T-helper 17 cell (primary cell): Measurements from ENCODE around the gene SARNP. TPM values are rescaled to one million over a fixed set of nuclear protein-coding genes. Genes with fewer than 3 reads are reported as not detected.

Experiments
- ATAC-seq: fragments of 150-1000 bp; cut with Tn5 transposase; 2 replicates; pipeline ENCODE4 v1.10.0; 2021; ENCODE audit warnings: mild to moderate bottlenecking, moderate library complexity
- DNase-seq, 3 donors: peaks; one replicate each; pipeline versions ENCODE4 v3.0.0 to v3.0.0-alpha.2; 2020 to 2021
- H3K9me3 ChIP-seq: one replicate; pipeline ENCODE4 v1.7.0; 2013; ENCODE audit warnings: low read length, mild to moderate bottlenecking; ENCODE audit not compliant: control insufficient read depth, poor library complexity, severe bottlenecking
- H3K27ac Mint-ChIP-seq: one replicate; pipeline ENCODE4 v1.8.0; 2022; ENCODE audit warnings: mild to moderate bottlenecking, moderate library complexity, mixed read lengths
- H3K27me3 Mint-ChIP-seq: one replicate; pipeline ENCODE4 v1.8.0; 2022; ENCODE audit warnings: mixed read lengths
- H3K36me3 Mint-ChIP-seq: one replicate; pipeline ENCODE4 v1.8.0; 2022; ENCODE audit warnings: low read depth, mixed read lengths
- H3K4me1 Mint-ChIP-seq: one replicate; pipeline ENCODE4 v1.8.0; 2022; ENCODE audit warnings: mild to moderate bottlenecking, mixed read lengths
- H3K4me3 Mint-ChIP-seq: one replicate; pipeline ENCODE4 v1.8.0; 2022; ENCODE audit warnings: mild to moderate bottlenecking, moderate library complexity, mixed read lengths
- total RNA-seq, 4 donors: library from RNA in 2 of 4; stranded (reverse) in 2 of 4; gene quantifications; one replicate each; pipeline ENCODE4 v1.2.3 and lab custom pipeline; 2022 to 2026

The SARNP gene
- total RNA-seq, 2 donors from 2014 or later, result 37.3 to 38.5 TPM

DNA sequence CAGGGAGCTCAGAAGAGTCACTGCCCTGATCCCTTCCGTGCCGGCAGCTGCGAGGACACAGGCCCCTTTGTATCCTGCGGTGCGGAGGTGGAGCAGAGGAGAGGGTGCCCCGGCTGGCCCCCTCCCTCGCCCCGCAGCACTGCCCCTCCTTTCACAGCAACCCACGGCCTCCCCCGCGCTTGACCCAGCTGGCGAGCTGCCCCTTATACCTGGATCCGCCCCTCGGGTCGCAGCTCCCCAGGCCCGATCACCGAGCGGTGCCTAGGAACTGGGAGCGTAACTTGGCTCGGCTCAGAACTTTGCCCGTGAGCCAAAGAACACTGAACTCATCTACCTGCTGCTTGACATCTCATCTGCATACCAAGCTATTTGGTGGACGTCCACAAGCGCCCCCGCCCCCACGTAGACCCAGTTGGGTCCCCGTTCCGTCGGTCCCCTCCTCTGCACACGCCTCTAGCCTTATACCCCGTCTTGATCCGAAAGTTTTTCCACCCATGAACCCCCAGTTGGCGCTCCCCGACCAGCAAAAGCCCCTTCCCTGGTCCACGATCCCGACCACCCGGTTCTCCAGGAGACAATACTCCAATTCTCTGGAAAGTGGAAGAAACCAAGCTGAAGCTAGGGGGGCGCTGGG, 12.6 kb upstream of the SARNP start:
- no peaks in the 10 kb centered on the region for H3K9me3 ChIP-seq
- peaks cover 2% of the 10 kb centered on the region for H3K36me3 Mint-ChIP-seq
- no peaks in the 10 kb centered on the region for H3K27me3 Mint-ChIP-seq
- ATAC-seq, result peak; percentile 8
- peaks cover 34% of the 10 kb centered on the region for H3K4me1 Mint-ChIP-seq
- peak overlapping the region; percentile 95 for H3K27ac Mint-ChIP-seq
- peak overlapping the region; percentile 98 for H3K4me3 Mint-ChIP-seq
- peak in 1 of 3 donors; percentile 24 for DNase-seq

DNA sequence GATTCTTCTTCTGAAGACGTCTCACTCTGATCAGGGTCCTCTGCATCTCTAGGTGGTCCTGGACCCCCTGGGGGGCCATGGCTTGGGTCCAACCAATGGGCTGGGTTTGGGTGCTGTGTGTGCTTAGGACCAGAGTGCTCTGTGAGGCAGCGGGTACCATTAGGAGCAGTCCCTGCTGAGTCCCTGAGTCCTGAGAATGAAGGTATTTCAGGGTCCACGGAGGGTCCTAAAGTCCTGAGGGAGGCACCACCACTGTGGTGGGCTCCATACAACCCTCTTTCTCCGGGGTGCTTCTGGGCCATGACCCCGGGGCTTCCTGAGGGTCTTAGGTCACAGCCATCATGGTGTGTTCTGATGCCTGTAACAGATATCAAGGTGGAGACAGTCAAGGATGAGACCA, 10.8 kb upstream of the SARNP start:
- no peak for ATAC-seq
- peak overlapping the region; percentile 98 for H3K4me3 Mint-ChIP-seq
- no peaks in the 10 kb centered on the region for H3K9me3 ChIP-seq
- peaks cover 2% of the 10 kb centered on the region for H3K36me3 Mint-ChIP-seq
- DNase-seq, result no peak
- H3K4me1 Mint-ChIP-seq, result peaks cover 40% of the 10 kb centered on the region
- peak overlapping the region; percentile 95 for H3K27ac Mint-ChIP-seq
- H3K27me3 Mint-ChIP-seq, result no peaks in the 10 kb centered on the region

DNA sequence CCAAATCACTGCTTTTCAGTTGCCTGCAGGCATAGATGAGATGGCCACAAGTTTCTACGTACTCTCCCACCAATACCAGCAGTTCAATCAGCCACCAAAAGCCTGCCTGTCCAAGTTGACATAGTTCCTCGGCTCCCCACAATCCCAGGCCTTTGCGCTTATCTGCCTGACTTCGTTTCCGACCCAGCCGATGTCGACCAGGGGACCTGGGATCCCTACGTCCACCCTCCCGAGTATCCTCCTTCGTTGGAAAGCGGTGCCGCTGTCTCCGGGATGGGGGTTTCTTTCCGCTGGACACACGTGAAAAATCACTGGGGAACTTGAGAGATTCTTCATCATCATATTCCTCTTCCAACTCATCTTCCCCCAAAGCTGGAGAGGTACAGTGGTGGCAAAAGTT, 10.3 kb upstream of the SARNP start:
- Mint-ChIP-seq H3K4me1 (peaks cover 40% of the 10 kb centered on the region), H3K4me3 (peak overlapping the region; percentile 98), H3K36me3 (peaks cover 5% of the 10 kb centered on the region), H3K27me3 (no peaks in the 10 kb centered on the region), H3K27ac (peak overlapping the region; percentile 95)
- no peaks in the 10 kb centered on the region for H3K9me3 ChIP-seq
- ATAC-seq (no peak), DNase-seq (no peak)

GRCh38 chr12:55824726-55825125, 7.2 kb upstream of the SARNP start:
- H3K9me3 ChIP-seq, result no peaks in the 10 kb centered on the region
- no peak overlapping the region for H3K4me3 Mint-ChIP-seq
- ATAC-seq, result no peak
- peak overlapping the region; percentile 86 for H3K27ac Mint-ChIP-seq
- peaks cover 2% of the 10 kb centered on the region for H3K36me3 Mint-ChIP-seq
- H3K4me1 Mint-ChIP-seq, result peaks cover 24% of the 10 kb centered on the region
- H3K27me3 Mint-ChIP-seq, result no peaks in the 10 kb centered on the region
- DNase-seq, result no peak

DNA sequence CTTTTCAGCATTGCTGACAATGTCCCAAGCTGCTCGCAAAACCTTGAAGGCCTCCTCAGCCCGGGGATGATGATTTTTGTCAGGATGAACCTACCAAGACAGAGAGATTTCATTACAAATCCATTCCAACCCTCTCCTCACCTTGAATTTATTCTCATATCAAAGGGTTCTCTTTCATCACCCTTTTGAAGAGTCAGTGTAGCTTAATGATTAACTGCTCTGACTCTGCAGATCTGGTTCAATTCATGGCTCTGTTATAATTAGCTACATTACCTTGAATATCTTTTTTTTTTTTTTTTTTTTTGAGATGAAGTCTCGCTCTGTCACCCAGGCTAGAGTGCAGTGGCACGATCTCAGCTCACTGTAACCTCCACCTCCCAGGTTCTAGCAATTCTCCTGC, 5.9 kb upstream of the SARNP start:
- DNase-seq (no peak), ATAC-seq (no peak)
- peak overlapping the region; percentile 86 for H3K27ac Mint-ChIP-seq
- no peaks in the 10 kb centered on the region for H3K27me3 Mint-ChIP-seq
- peaks cover 28% of the 10 kb centered on the region for H3K4me1 Mint-ChIP-seq
- H3K36me3 Mint-ChIP-seq, result peaks cover 2% of the 10 kb centered on the region
- H3K4me3 Mint-ChIP-seq, result no peak overlapping the region
- no peaks in the 10 kb centered on the region for H3K9me3 ChIP-seq

GRCh38 chr12:55822228-55822627, 4.7 kb upstream of the SARNP start:
- peaks cover 16% of the 10 kb centered on the region for H3K4me1 Mint-ChIP-seq

DNA sequence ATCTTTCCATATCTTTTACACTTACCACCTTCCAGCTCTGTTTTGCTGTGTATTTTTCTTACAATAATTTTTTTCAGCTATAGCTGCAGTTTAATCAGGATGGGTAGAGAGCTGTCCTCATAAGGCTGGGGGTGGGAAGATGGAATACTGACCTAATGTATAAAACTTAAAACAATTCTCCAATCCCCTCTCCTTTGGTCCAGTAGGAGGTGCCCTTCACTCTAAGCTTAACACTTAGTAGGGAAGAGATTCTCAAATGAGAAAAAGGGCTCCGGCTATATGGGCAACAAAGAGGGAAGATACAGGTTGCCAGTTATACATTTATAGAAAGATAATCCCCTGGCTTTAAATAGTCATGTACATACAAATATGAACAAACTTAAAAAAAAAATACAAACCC, 3.2 kb upstream of the SARNP start:
- Mint-ChIP-seq H3K27ac (no peak overlapping the region), H3K27me3 (no peaks in the 10 kb centered on the region), H3K4me3 (no peak overlapping the region), H3K4me1 (peaks cover 15% of the 10 kb centered on the region), H3K36me3 (peaks cover 2% of the 10 kb centered on the region)
- DNase-seq (no peak), ATAC-seq (no peak)
- H3K9me3 ChIP-seq, result no peaks in the 10 kb centered on the region

More at GRCh38 chr12:55822228-55822627, 4.7 kb upstream of the SARNP start:
- ATAC-seq (no peak), DNase-seq (no peak)
- Mint-ChIP-seq H3K27me3 (no peaks in the 10 kb centered on the region), H3K27ac (peak overlapping the region; percentile 68), H3K4me3 (no peak overlapping the region), H3K36me3 (peaks cover 2% of the 10 kb centered on the region)
- no peaks in the 10 kb centered on the region for H3K9me3 ChIP-seq

- Mint-ChIP-seq H3K4me3 (no peak overlapping the region), H3K36me3 (peaks cover 5% of the 10 kb centered on the region), H3K27me3 (no peaks in the 10 kb centered on the region), H3K27ac (no peak overlapping the region), H3K4me1 (peaks cover 16% of the 10 kb centered on the region)
- ATAC-seq, result no peak
- no peak for DNase-seq
- H3K9me3 ChIP-seq, result no peaks in the 10 kb centered on the region
Measured at GRCh38 chr12:55818886-55819285, 1.4 kb upstream of the SARNP start.

DNA sequence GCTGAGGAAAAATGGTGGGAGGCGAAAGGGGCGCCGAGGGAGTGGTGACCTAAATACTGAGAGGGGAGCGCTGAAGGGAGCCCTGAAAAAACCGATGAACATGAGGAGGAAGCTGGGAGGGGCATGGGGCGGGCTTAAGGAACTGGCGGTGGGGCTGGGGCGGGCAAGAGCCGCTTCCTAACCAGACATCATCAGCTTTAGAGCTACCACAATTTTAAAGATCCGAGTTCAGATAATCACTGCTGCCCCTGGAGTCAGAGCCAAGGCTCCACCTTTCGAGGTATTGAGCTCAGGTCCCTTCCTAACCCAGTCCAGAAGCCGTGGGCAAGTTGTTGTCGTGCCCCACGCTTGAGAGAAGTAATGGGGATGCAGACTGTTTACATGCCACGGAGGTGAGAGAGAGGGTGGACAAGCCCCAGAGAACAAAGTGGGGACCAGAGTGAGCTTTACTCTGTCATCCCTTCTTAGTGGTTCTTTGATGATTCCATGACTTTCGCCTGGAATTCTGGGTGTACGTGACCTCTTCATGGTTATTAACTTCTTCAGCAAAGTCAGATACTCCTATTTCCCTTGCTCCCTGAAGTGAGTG, 710 bp upstream of the SARNP start:
- H3K27ac Mint-ChIP-seq, result no peak overlapping the region
- peaks cover 17% of the 10 kb centered on the region for H3K4me1 Mint-ChIP-seq
- peaks cover 6% of the 10 kb centered on the region for H3K36me3 Mint-ChIP-seq
- no peak overlapping the region for H3K4me3 Mint-ChIP-seq
- no peaks in the 10 kb centered on the region for H3K27me3 Mint-ChIP-seq
- H3K9me3 ChIP-seq, result no peaks in the 10 kb centered on the region
- DNase-seq (no peak), ATAC-seq (peak; percentile 59)

GRCh38 chr12:55816881-55817344, 611 bp downstream of the SARNP start:
- no peak overlapping the region for H3K27ac Mint-ChIP-seq
- H3K9me3 ChIP-seq, result no peaks in the 10 kb centered on the region
- H3K36me3 Mint-ChIP-seq, result peaks cover 9% of the 10 kb centered on the region
- ATAC-seq (no peak), DNase-seq (no peak)
- peaks cover 28% of the 10 kb centered on the region for H3K4me1 Mint-ChIP-seq
- H3K27me3 Mint-ChIP-seq, result no peaks in the 10 kb centered on the region
- H3K4me3 Mint-ChIP-seq, result no peak overlapping the region

DNA sequence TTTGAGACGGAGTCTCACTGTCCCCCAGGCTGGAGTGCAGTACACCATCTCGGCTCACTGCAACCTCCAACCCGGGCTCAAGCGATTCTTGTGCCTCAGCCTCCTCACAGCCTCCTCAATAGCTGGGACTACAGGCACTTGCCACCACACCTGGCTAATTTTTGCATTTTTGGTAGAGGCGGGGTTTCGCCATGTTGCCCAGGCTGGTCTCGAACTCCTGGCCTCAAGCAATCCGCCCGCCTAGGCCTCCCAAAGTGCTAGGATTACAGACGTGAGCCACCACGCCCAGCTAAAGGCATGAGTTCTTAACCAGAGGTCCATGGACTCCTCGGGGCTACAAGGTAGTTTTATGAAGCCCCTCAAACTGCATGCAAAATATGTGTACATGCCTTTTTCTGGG, 2.1 kb downstream of the SARNP start:
- DNase-seq (no peak), ATAC-seq (no peak)
- no peak overlapping the region for H3K27ac Mint-ChIP-seq
- H3K9me3 ChIP-seq, result no peaks in the 10 kb centered on the region
- peaks cover 9% of the 10 kb centered on the region for H3K36me3 Mint-ChIP-seq
- H3K27me3 Mint-ChIP-seq, result no peaks in the 10 kb centered on the region
- H3K4me3 Mint-ChIP-seq, result no peak overlapping the region
- peaks cover 35% of the 10 kb centered on the region for H3K4me1 Mint-ChIP-seq

GRCh38 chr12:55814257-55814656, 3.3 kb downstream of the SARNP start:
- H3K9me3 ChIP-seq, result no peaks in the 10 kb centered on the region
- Mint-ChIP-seq H3K27me3 (no peaks in the 10 kb centered on the region), H3K27ac (no peak overlapping the region), H3K4me1 (peaks cover 35% of the 10 kb centered on the region), H3K36me3 (peaks cover 9% of the 10 kb centered on the region), H3K4me3 (no peak overlapping the region)
- DNase-seq, result no peak
- ATAC-seq, result no peak

DNA sequence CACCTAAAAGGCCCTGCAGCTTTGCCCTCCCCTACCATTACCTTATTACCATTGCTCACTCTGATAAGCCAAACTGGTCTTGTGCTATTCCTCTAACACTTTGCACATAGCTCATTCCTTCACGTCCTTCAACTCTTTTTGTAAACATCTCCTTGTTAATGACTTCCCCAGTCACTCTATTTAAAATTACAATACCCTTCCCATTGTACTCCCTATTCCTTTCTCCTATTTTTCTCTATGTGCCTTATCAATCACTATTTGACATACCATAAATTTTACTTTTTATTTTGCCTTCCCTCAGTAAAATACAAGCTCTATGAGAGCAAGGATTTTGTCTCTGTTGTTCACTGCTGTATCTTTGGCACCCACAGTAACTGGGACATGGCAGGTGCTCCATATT, 5.4 kb downstream of the SARNP start:
- Mint-ChIP-seq H3K4me3 (peak overlapping the region; percentile 57), H3K27ac (peak overlapping the region; percentile 57), H3K27me3 (no peaks in the 10 kb centered on the region), H3K36me3 (peaks cover 9% of the 10 kb centered on the region), H3K4me1 (peaks cover 38% of the 10 kb centered on the region)
- H3K9me3 ChIP-seq, result no peaks in the 10 kb centered on the region
- DNase-seq, result no peak
- no peak for ATAC-seq

- ATAC-seq (no peak), DNase-seq (no peak)
- H3K9me3 ChIP-seq, result no peaks in the 10 kb centered on the region
- peaks cover 37% of the 10 kb centered on the region for H3K4me1 Mint-ChIP-seq
- no peak overlapping the region for H3K27ac Mint-ChIP-seq
- no peak overlapping the region for H3K4me3 Mint-ChIP-seq
- H3K36me3 Mint-ChIP-seq, result peaks cover 8% of the 10 kb centered on the region
- no peaks in the 10 kb centered on the region for H3K27me3 Mint-ChIP-seq
Measured at GRCh38 chr12:55809274-55809673, 8.2 kb downstream of the SARNP start.
